ENCODE results near the gene KRT75. TPM values are rescaled to one million over a fixed set of nuclear protein-coding genes. Genes with fewer than 3 reads are reported as not detected.
"Not testable (repeated sequence)": the region's sequence is repeated elsewhere in the genome, so short reads cannot be mapped to it uniquely, and the experiment has no call there.

The KRT75 gene
- total RNA-seq, 2 experiments from 2014 or later = not detected

- ChIA-PET POLR2A (no interaction called here), CTCF (no interaction called here)
Measured at GRCh38 chr12:52423035-52423434, 11.1 kb downstream of the KRT75 start.

GRCh38 chr12:52419656-52420055, 14.5 kb downstream of the KRT75 start:
- POLR2A ChIA-PET = no interaction called here

DNA sequence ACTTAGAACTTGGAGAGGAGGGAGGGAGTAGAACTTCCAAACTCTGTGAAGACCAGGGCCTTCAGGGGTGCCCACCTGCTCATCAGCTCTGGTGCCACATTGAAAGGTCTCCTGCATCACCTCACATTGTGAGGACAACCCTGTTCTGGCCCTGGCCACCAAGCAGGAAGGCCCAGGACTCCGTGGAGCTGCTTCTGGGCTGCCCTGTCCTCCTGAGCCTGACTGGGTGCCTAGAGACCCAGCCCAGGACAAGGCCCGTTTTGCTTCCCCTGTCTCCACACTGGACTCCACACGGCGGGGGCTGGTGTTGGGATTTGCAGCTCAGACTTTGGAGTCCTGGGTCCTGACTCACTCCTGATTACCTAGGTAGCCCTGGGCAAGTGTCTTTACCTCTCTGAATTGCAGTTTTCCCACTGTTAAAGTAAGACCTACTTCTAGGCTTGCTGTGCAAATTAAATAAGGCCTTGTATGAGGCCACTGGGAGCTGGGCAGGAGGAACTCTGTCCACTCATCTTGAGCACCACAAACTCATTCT, 15.5 kb downstream of the KRT75 start:
- ChIA-PET POLR2A (no interaction called here), CTCF (no interaction called here)

More at GRCh38 chr12:52419656-52420055, 14.5 kb downstream of the KRT75 start:
- CTCF ChIA-PET = no interaction called here

GRCh38 chr12:52417740-52418139, 16.4 kb downstream of the KRT75 start:
- ChIA-PET CTCF (no interaction called here), POLR2A (no interaction called here)

GRCh38 chr12:52416795-52417194, 17.4 kb downstream of the KRT75 start:
- ChIA-PET CTCF (no interaction called here), POLR2A (no interaction called here)

GRCh38 chr12:52415870-52416750, 18.1 kb downstream of the KRT75 start:
- POLR2A ChIA-PET = no interaction called here
- CTCF ChIA-PET = no interaction called here

GRCh38 chr12:52414936-52415335, 19.2 kb downstream of the KRT75 start:
- POLR2A ChIA-PET = no interaction called here
- CTCF ChIA-PET = no interaction called here

DNA sequence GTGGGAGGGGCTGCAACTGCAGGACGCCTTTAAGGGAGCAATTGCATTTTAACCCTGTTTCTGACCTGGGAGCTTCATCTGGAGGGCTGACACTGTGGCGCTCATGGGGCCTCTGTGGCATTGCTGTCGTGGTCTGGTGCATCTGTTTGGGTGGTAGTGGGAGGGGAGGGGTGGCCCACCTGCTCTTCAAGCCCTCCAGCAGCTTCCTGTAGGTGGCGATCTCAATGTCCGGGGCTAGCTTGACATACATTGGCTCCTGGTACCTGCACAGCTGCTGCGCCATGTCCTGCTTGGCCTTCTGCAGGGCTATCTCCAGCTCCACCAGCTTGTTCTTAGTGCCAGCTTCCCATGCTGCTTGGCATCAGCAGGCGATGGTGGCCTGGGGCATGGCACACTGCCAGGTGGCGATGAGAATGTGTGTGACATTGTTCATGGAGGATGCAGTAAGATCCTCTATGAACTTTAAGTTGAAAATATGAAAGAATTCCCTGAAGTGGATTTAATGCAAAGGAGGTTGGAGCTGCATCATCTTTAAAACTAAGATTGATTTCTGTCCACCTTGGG, 20.3 kb downstream of the KRT75 start:
- POLR2A ChIA-PET = interaction anchor here (0.7 kb wide), 1 partner anchor 542 kb away, joined by 6 read pairs; no protein-coding TSS in a partner anchor
- CTCF ChIA-PET = no interaction called here

DNA sequence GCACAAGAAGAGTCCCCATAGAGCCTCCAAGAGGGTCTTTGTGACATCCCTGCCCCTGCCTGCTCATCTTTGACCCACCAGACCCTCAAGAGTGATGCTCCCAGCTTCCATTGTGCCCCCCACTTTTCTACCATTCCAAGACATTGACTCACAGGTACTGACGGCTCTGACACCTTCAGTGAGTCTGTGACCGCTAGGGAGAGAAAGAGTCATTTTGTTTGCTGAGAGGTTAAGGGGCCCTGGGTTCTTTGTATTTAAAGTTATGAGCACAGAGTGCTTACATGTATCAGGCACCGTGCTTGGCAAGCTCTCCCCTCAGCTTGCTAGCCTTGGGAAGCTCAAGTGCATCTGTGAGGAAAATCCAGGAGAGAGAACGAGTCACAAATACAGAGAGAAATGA, 21.0 kb downstream of the KRT75 start:
- POLR2A ChIA-PET = no interaction called here
- CTCF ChIA-PET = no interaction called here

GRCh38 chr12:52411815-52412214, 22.4 kb downstream of the KRT75 start:
- ChIA-PET POLR2A (no interaction called here), CTCF (no interaction called here)

- CTCF ChIA-PET, POLR2A ChIA-PET: not testable (repeated sequence)
Measured at GRCh38 chr12:52410589-52411248, 23.5 kb downstream of the KRT75 start.

- CTCF ChIA-PET = no interaction called here
- POLR2A ChIA-PET = no interaction called here
Measured at GRCh38 chr12:52407918-52408317, 26.3 kb downstream of the KRT75 start.

DNA sequence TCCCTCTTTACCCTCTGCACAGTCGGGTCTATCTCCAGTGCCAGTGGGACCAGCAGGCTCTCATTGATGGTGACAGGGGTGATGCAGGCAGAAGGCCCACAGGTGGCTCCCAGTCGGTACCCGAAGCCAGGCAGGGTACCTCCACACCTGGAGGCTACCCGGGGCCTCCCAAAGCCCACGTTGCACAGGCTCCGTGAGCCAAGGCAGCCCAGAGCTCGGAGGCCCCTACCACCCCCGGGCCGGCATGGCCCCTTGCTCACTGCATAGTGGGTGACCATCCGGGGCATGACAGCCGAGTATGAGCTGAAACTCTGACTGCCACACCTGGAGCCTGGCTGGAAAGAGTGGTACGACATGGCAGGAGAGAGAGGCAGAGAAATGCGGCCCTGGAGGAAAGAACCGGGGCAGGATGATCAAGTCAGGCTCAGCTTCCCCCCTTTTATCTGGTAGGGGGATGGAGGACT, 28.2 kb downstream of the KRT75 start, which contains the start of gene KRT82:
Gene KRT82 (minus strand): TSS at position 414 of the 464 bp plus-strand sequence. CDS start 58 bp downstream, at position 356.
- CTCF ChIA-PET = no interaction called here
- POLR2A ChIA-PET = no interaction called here

DNA sequence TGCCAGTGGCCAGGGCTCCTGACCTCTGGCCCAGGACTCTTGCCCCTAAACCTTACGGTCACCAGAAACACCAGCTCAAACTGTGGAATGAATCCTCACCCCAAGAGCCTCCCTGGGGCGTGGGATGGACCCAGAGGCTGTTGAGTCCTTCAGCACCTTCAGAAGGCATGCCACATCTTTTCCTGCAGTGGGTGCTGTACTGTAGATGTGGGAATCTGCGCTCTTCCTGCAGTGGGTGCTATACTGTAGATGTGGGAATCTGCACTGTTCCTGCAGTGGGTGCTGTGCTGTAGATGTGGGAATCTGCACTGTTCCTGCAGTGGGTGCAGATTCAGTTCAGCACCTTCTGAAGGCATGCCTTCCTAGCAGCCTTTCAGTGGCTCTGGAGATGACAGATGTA, 29.2 kb downstream of the KRT75 start:
- CTCF ChIA-PET = no interaction called here
- POLR2A ChIA-PET = no interaction called here

GRCh38 chr12:52403561-52403960, 30.6 kb downstream of the KRT75 start:
- ChIA-PET POLR2A (no interaction called here), CTCF (no interaction called here)

GRCh38 chr12:52402873-52403540, 31.2 kb downstream of the KRT75 start:
- POLR2A ChIA-PET = no interaction called here
- CTCF ChIA-PET = no interaction called here

- POLR2A ChIA-PET = no interaction called here
- CTCF ChIA-PET = no interaction called here
Measured at GRCh38 chr12:52402377-52402776, 31.8 kb downstream of the KRT75 start.

DNA sequence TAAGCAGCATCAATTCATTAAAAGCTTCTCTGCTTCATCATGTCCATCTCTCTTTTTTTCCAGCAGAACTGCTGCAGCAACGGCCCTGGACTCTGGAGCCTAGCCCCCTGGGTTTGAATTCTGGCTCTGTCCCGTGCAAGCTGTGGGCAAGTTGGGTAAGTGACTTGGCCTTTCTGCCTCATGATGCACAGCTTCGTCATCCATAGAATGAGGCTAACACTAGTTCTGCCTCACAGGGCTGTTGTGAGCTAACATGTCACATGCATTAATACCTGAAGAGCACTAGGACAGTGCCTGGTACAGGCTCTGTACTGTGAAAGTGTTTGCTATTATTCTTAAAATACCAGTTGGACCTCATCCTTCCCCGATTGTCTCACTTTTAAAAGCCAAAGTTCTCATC, 32.2 kb downstream of the KRT75 start:
- ChIA-PET POLR2A (no interaction called here), CTCF (no interaction called here)

DNA sequence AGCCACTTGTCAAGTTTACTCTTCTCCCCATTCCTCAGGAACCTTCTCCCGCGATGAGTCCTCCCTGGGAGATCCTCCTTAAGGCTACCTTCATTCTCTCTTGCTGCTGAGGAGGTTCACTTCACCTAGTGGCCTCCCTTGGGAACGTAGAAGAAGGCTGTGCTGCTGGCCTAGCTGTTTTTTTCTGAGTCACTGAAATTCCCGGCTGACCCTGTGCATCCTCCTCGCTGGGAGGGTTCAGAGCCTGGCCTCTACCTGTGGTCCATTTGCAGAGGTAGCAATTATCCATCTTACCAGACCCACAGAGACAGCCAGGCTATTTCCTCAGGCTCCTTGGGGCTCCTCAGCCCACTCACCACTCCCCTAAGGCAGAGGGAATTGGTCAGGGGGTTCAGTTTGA, 32.6 kb downstream of the KRT75 start:
- ChIA-PET POLR2A (interaction anchor here (0.5 kb wide), 1 partner anchor 641 kb away, joined by 3 read pairs; no protein-coding TSS in a partner anchor), CTCF (no interaction called here)

DNA sequence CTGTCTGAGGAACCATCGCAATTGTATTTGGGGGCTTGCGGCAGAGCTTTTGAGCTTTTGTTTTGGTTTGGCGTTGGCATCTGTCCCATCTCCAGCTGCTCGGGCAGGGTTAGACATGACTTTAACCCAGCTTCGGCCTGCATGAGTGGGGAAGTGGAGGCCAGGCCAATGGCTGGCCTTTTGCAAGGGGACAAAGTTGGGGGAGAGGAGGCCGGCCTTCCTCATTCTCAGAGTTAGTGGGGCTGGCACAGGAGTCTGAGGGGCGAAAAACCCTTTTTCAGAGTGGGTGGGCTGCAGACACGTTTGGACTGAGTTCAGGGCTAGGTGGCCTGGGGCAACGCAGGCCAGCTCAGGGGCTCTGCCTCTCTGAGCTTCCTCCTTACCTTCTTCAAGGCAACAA, 33.3 kb downstream of the KRT75 start:
- ChIA-PET CTCF (no interaction called here), POLR2A (interaction anchor here (0.5 kb wide), 1 partner anchor 642 kb away, joined by 3 read pairs; no protein-coding TSS in a partner anchor)
